GM12891 (cell line): Measurements from ENCODE around the gene TMTC2.

ENCODE experiments used
- PAX5 ChIP-seq: IDR thresholded peaks from 2 replicates; pipeline ENCODE4 v1.6.1; 2011; ENCODE audit warnings: low read length, moderate library complexity, mild to moderate bottlenecking; ENCODE audit not compliant: insufficient read depth, severe bottlenecking
- POLR2A ChIP-seq: IDR thresholded peaks from 2 replicates; pipeline ENCODE4 v1.6.1; 2011; ENCODE audit warnings: low read depth, low read length, control low read depth
- TAF1 ChIP-seq: IDR thresholded peaks from 2 replicates; pipeline ENCODE4 v1.6.1; 2011; ENCODE audit warnings: low read depth, low read length, control low read depth

DNA sequence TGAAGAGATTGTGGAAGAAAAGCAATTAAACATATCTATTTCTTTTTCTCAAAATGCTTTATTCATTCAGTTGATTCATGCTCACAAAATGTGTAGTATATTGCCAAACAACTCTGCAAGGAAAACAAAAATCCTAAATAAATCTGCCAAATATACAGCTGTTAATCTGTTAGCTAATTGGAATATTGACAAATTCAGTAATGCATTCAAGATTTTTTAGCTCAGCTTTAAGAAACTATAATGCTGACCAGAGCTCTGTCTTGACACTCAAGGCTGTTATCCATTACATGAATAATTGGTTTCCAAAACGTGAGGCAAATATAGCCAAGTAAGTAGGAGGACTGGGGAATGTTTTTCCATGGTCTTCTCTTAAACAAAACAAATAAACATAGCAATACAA, 146.8 kb downstream of the TMTC2 start:
- no peak for TF ChIP-seq POLR2A
- TF ChIP-seq PAX5 = no peak
- no peak for TF ChIP-seq TAF1
